GM18511 (cell line): ENCODE data around the gene AFAP1.

ENCODE experiments used
- ATAC-seq: cut with Tn5 transposase; IDR thresholded peaks from one replicate; pipeline ENCODE4 v1.9.1; 2021; ENCODE audit warnings: mild to moderate bottlenecking, moderate library complexity; ENCODE audit not compliant: unreplicated experiment

Gene AFAP1

GRCh38 chr4:7710576-7711306 is 228.9 kb downstream of the AFAP1 start:
- ATAC-seq, result no peak

DNA sequence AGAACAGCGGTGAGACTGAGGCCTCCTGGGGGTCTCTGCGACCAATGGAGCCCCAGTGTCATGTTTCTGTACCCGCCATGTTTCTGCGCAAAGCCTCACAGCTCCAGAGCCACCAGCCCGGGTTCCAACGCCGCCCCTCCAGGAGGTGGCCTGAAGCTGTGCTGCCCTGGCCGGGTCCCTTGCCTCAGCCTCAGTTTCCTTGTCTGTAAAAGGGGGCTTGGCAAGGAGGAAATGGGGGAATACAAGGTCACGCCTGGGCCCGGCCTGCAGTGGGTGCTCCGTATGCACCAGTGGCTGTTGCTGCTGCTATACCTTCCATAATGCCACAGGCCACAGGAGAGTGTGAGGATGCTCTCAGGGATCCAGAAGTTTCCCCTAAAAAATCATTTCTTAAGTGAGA is 229.5 kb downstream of the AFAP1 start:
- no peak for ATAC-seq

DNA sequence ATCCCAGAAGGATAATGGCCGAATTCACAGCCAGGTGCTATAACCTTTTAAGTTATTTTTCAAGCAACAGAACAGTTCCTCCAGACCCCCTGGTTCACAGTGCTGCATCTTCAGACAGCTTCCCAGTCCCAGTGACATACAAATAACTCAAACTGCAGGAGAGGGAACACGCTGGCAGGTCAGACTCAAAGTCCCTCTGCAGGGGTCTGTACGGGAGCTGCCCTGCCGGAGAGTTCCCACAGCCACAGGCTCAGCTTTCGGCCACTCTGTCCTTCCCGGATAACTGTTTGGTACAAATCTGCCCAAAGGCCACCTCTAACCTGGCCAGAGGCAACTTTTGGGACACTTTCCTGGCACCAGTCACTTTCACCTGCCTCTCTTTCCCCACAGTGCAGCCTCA is 230.2 kb downstream of the AFAP1 start:
- no peak for ATAC-seq

DNA sequence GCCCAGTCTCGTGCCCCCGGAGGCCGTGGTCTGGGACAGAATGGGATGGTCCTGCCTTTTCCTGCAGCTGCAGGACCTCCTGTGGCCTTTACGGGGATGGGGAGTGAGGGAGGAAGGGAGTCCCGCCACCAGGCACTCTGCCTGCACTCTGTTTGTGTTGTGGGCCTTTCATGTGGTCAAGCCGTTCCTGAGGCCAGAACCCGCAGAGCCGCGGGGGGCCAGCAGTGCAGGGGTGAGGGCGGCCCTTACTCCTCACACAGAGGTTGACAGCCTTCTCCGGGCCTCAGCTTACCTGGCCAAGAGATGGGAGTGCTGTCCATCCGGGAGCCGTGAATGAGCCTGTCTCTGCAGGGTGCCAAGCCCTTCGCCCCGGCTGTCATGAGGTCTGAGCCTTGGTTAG is 230.7 kb downstream of the AFAP1 start:
- ATAC-seq, result no peak
